ENCODE measurements around the gene PLXNB1. TPM values are rescaled to one million over a fixed set of nuclear protein-coding genes. Genes with fewer than 3 reads are reported as not detected.
A peak's percentile ranks its signal among the peaks of the same experiment; 100 is the strongest.

Gene PLXNB1
- total and polyA plus RNA-seq, 10 of the 15 experiments (the other 5 are each of a cell fraction or from before 2014, with no cell fraction given) = 0.18 to 15.1 (median 5.3) TPM

- TF ChIP-seq MYB (IDR thresholded peaks at IDR 0.05; ENCODE audit: borderline replicate concordance, low read depth, low read length) = no peak
- no peak for TF ChIP-seq RBBP5 (conservative IDR thresholded peaks at IDR 0.05)
- peak; percentile 99 for TF ChIP-seq ZNF687 (IDR thresholded peaks at IDR 0.05)
- TF ChIP-seq BCL11A (IDR thresholded peaks at IDR 0.05; ENCODE audit: low read depth, low read length) = no peak
- TF ChIP-seq BMI1 (IDR thresholded peaks at IDR 0.05; ENCODE audit: borderline replicate concordance) = no peak
- peak; percentile 99 for TF ChIP-seq ATF7 (IDR thresholded peaks at IDR 0.05; ENCODE audit: low read depth)
- TF ChIP-seq TCF7 (IDR thresholded peaks at IDR 0.05; ENCODE audit: borderline replicate concordance) = no peak
- no peak; the same call in 1 of the 2 replicates for TF ChIP-seq GABPA (IDR thresholded peaks at IDR 0.05; ENCODE audit: low read depth)
- TF ChIP-seq NR2C1 (IDR thresholded peaks at IDR 0.05) = no peak
- TF ChIP-seq EZH2 (IDR thresholded peaks at IDR 0.05; ENCODE audit: borderline replicate concordance, control insufficient read depth, low read depth, low read length) = no peak
- no peak for TF ChIP-seq SREBF2 (IDR thresholded peaks at IDR 0.05; ENCODE audit: low read length)
- no peak for TF ChIP-seq TCF12 (IDR thresholded peaks at IDR 0.05; ENCODE audit: low read depth, low read length)
- no peak for TF ChIP-seq KDM1A (IDR thresholded peaks at IDR 0.05; ENCODE audit: borderline replicate concordance)
- TF ChIP-seq KLF5 (IDR thresholded peaks at IDR 0.05; ENCODE audit: partially characterized antibody) = peak; percentile 63
- TF ChIP-seq ZNF207 (IDR thresholded peaks at IDR 0.05; ENCODE audit: borderline replicate concordance) = no peak
- no peak for TF ChIP-seq IRF5 (IDR thresholded peaks at IDR 0.05; ENCODE audit: borderline replicate concordance)
- no peak for TF ChIP-seq TARDBP (IDR thresholded peaks at IDR 0.05; ENCODE audit: borderline replicate concordance)
- peak; percentile 88 for TF ChIP-seq POLR2A (IDR thresholded peaks at IDR 0.05; ENCODE audit: low read depth, low read length)
- TF ChIP-seq NFYA (IDR thresholded peaks at IDR 0.05; ENCODE audit: borderline replicate concordance, low read depth, low read length) = no peak
- peak; percentile 74; the same call in 1 of the 2 replicates for TF ChIP-seq RUNX3 (IDR thresholded peaks at IDR 0.05; ENCODE audit: low read length)
- no peak for TF ChIP-seq RAD51 (IDR thresholded peaks at IDR 0.05)
- TF ChIP-seq DPF2 (IDR thresholded peaks at IDR 0.05) = peak; percentile 59; the same call in 1 of the 2 replicates
- no peak for TF ChIP-seq NFYB (IDR thresholded peaks at IDR 0.05; ENCODE audit: insufficient read depth, low read depth, low read length)
- no peak for TF ChIP-seq MLLT1 (IDR thresholded peaks at IDR 0.05)
- TF ChIP-seq RB1 (IDR thresholded peaks at IDR 0.05; ENCODE audit: borderline replicate concordance) = 0 out of 2 replicates have a peak, but pooled peaks have one; percentile 15
Observed at GRCh38 chr3:48472923-48473616, 43.2 kb upstream of the PLXNB1 start (continued).
